ENCODE results near the gene TMEM61.

TMEM61 gene

GRCh38 chr1:54986025-54986424 is 5.6 kb downstream of the TMEM61 start:
- DNase-seq, result no peak

- no peak for DNase-seq
These were observed 6.1 kb downstream of the TMEM61 start for GRCh38 chr1:54986533-54986932.

GRCh38 chr1:54987427-54987826 is 7.0 kb downstream of the TMEM61 start:
- no peak for DNase-seq

DNA sequence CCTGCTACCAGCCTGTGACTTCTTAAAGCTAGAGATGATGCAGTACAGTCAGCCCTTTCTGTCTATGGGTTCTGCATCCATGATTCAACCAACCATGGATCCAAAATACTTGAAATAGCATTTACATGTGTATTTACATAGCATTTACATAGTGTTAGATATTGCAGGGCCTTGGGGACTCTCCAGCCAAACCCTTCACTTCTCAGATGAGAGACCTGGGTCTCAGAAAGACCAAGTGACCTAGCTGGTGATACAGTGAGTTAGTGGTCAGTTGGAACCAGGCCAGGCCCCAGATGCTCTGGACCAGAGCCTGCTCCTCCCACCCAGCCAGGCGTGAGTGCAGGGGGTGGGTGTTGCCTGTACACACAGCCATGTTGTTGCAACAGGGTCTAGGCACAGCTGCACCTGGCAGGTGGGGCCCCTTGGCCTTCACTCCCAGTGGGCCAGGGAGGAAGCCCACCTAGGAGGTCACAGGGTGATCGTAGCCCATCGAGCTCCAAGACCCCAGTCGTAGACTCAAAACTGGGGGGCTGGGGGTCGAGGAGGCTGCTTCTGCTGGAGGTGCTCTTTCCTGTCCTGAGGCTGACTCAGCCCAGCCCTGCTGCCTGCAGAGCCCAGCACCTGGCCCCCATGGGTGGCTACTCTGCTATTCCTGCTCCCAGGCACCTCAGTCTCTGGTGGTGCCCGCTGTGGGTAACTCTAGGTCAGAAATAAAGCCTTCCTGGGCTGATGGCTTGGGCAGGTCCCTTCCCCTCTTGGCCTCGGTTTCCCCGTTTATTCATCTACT is 7.7 kb downstream of the TMEM61 start:
- DNase-seq, result peak; percentile 86

DNA sequence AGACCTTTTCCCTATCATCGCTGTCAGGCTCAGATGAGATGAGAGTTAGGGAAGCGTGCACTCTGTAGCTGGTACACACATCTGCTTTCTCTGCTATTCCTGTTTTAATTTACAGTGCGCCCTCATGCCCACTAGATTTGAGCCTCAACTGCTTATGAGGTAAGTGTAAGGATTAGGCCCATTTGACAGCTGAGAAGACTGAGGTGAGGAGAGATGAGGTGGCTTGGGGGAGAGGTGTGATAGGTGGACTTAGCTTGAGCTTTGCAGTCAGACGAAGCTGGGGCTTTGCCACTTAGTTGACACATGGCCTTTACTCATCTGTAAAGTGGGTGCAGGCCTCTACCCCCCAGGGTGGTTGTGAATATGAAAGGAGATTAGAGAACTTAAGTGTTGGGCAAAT is 8.5 kb downstream of the TMEM61 start:
- DNase-seq, result no peak

DNA sequence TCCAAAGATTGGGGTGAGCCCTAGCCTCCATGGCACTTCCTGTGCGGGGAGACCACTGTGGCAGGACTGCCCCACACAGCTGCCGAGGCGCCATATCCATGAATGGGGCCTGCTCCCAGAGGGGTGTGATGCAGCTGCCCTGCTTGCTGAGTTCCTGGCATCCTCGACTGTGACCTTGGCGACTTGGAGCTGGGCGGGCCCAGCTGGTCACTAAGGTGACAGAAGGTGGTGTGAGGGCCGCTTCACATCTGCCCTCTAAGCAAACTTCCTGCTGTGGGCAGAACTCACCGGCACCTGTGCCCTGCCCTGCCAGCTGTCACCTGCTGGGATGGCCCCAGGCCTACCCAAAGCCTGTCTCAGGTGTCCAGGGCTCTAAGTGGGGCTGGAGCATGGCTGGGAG is 9.0 kb downstream of the TMEM61 start:
- no peak for DNase-seq

GRCh38 chr1:54989968-54990810 is 9.8 kb downstream of the TMEM61 start:
- peak; percentile 27 for DNase-seq

DNA sequence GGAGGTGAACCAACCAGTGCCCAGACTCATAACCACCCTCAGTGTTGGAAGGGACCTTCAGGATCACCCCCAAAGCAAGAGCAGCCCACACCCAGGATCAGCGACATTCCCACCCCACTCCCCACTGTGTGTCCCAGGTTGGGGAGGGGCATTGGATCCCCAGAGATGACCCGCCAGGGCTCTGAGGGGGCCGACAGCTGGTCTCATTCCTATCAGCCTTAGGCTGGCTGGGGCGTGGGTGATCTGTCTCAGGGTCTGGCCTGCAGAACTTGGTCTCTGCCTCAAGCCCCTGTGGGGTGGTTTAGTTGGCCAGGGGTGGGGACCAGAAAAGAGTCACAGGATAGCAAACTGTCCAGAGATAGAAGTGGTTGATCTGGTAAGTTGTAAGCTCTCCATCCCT is 10.5 kb downstream of the TMEM61 start:
- no peak for DNase-seq

- DNase-seq, result no peak
These were observed 11.5 kb downstream of the TMEM61 start for GRCh38 chr1:54991939-54992338.

GRCh38 chr1:54993140-54993539 is 12.7 kb downstream of the TMEM61 start:
- DNase-seq, result no peak

DNA sequence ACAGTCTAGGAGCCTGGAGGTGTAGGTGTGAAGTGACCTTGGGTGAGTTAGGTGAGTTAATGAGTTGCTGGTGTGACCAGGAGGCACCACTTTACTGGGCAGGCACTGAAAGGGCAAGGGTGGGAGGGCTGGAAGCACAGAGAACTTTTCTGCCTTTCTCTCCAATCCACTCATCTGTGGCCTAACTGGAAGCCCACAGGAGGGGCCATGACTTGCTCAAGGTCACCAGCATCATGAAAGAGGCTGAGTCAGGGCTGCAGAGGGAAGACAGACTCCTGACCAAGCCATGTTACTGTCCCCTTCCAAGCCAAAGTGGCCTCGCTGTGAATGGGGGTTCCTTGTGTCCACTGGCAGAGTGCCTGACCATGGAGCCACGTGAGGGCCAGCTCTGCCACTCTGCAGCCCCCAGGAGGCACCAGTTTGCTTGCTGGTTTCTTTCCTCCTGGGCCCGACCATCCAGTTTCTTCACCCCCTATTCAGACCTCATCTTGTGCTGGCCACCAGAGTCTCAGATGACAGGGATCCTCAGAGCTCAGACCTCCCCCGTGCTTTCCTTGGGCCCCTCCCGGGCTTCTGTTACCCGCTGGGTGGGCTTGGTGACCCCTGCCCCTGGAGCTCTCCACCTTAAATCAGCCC is 14.0 kb downstream of the TMEM61 start:
- DNase-seq, result no peak

GRCh38 chr1:54995013-54995760 is 14.8 kb downstream of the TMEM61 start:
- no peak for DNase-seq

DNA sequence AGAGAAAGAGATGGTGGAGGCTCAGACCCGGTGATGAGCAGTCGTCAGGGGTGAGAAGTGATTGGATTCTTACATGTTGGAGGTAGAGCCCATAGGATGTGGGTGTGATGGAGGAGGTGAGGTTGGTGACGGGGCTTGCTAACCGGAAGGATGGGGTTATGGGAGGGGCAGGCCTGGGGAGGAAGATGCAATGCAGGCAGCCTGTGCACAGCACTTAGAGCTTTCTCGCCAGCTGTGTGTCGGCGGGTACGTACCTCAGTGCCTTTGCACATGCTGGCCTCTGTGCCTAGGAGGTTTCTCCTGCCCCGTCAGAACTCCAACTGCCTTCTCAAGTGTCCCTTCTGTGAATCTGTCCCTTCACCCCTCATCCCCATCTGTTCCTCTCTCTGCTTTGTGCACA is 15.4 kb downstream of the TMEM61 start:
- DNase-seq, result no peak

GRCh38 chr1:54996359-54996868 is 16.0 kb downstream of the TMEM61 start:
- peak; percentile 65 for DNase-seq

GRCh38 chr1:54996869-54997710 is 16.7 kb downstream of the TMEM61 start:
- DNase-seq, result no peak

DNA sequence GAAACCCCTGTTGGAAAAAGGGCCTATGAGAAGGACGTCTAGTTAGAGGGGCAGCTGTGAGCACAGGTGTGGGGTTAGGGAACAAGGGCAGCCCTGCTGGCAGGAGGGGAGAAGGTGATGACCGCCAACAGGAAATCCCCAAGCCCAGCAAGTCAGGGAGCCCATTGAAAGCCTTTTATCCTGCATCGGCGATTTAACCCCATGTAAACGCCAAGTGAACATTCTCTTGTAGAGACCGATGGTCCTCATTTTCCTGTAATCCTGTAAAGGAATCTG is 17.2 kb downstream of the TMEM61 start:
- no peak for DNase-seq

GRCh38 chr1:54998100-54998499 is 17.7 kb downstream of the TMEM61 start:
- no peak for DNase-seq

GRCh38 chr1:54998677-54999076 is 18.2 kb downstream of the TMEM61 start, which contains the start of gene BSND:
BSND (plus strand) TSS chr1:54998933; CDS start chr1:54999187, 254 bp downstream.
- DNase-seq, result no peak

GRCh38 chr1:55000110-55001085 is 20.0 kb downstream of the TMEM61 start:
- no peak for DNase-seq

DNA sequence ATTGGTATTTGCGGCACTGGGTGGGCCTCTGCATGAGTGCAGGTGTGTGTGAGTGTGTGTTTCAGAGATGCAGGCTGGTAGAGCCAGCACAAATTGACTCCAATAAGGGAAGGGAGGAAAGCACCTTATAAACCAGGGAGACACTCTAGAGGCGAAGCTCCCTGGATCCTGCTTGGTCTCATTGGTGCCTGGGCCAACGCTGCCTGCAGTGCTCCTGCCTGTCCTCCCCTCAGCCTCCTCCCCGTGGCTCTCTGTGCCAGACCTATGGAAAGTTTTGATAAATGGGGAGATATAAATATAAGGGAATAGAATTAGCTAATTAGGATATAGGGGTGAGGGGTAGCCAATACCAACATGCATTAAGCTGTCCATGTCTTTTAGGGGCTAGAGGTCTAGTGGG is 20.9 kb downstream of the TMEM61 start:
- no peak for DNase-seq

All from fibroblast of skin of back (primary cell).